Measurements from ENCODE around the gene WDR62.

Gene WDR62

GRCh38 chr19:36092566-36092965 is 37.9 kb downstream of the WDR62 start:
- Histone ChIP-seq H3K9ac (ENCODE audit: low read depth, low read length, poor library complexity, severe bottlenecking) (no peak overlapping the region), H3K4me1 (ENCODE audit: insufficient read depth, low read length, poor library complexity, severe bottlenecking) (no peaks in the 10 kb centered on the region), H3K4me3 (ENCODE audit: low read length, poor library complexity, severe bottlenecking) (no peak overlapping the region), H3K79me2 (ENCODE audit: insufficient read depth, low read length) (no peaks in the 10 kb centered on the region), H3K9me2 (replicated peaks; ENCODE audit: low read depth, low read length) (no peaks in the 10 kb centered on the region), H2AFZ (ENCODE audit: low read length) (no peak overlapping the region), H4K20me1 (ENCODE audit: insufficient read depth, low read length, poor library complexity, severe bottlenecking) (no peaks in the 10 kb centered on the region), H3K36me3 (ENCODE audit: insufficient read depth, low read length) (peaks cover 83% of the 10 kb centered on the region; the same call in 1 of the 2 replicates), H3K4me2 (ENCODE audit: low read depth, low read length, poor library complexity, severe bottlenecking) (no peak overlapping the region), H3K27me3 (ENCODE audit: insufficient read depth, low read length, poor library complexity, severe bottlenecking) (no peaks in the 10 kb centered on the region), H3F3A (ENCODE audit: low read depth) (no peaks in the 10 kb centered on the region), H3K9me3 (ENCODE audit: insufficient read depth, low read depth, low read length) (no peaks in the 10 kb centered on the region)
- TF ChIP-seq EZH2phosphoT487 (IDR thresholded peaks at IDR 0.05; ENCODE audit: borderline replicate concordance): no peak
- TF ChIP-seq CTCF (conservative IDR thresholded peaks at IDR 0.05; ENCODE audit: low read length): no peak

GRCh38 chr19:36093146-36093662 is 38.5 kb downstream of the WDR62 start:
- H3K9ac ChIP-seq (ENCODE audit: low read depth, low read length, poor library complexity, severe bottlenecking): no peak overlapping the region
- no peaks in the 10 kb centered on the region for H3F3A ChIP-seq (ENCODE audit: low read depth)
- H3K4me2 ChIP-seq (ENCODE audit: low read depth, low read length, poor library complexity, severe bottlenecking): no peak overlapping the region
- TF ChIP-seq EZH2phosphoT487 (IDR thresholded peaks at IDR 0.05; ENCODE audit: borderline replicate concordance) (no peak), CTCF (conservative IDR thresholded peaks at IDR 0.05; ENCODE audit: low read length) (no peak)
- no peaks in the 10 kb centered on the region for H3K27me3 ChIP-seq (ENCODE audit: insufficient read depth, low read length, poor library complexity, severe bottlenecking)
- no peaks in the 10 kb centered on the region for H3K79me2 ChIP-seq (ENCODE audit: insufficient read depth, low read length)
- H2AFZ ChIP-seq (ENCODE audit: low read length): no peak overlapping the region
- H4K20me1 ChIP-seq (ENCODE audit: insufficient read depth, low read length, poor library complexity, severe bottlenecking): no peaks in the 10 kb centered on the region
- no peaks in the 10 kb centered on the region for H3K9me2 ChIP-seq (replicated peaks; ENCODE audit: low read depth, low read length)
- H3K9me3 ChIP-seq (ENCODE audit: insufficient read depth, low read depth, low read length): no peaks in the 10 kb centered on the region
- no peaks in the 10 kb centered on the region for H3K4me1 ChIP-seq (ENCODE audit: insufficient read depth, low read length, poor library complexity, severe bottlenecking)
- no peak overlapping the region for H3K4me3 ChIP-seq (ENCODE audit: low read length, poor library complexity, severe bottlenecking)
- H3K36me3 ChIP-seq (ENCODE audit: insufficient read depth, low read length): peaks cover 76% of the 10 kb centered on the region; the same call in 1 of the 2 replicates

- Histone ChIP-seq H2AFZ (ENCODE audit: low read length) (no peak overlapping the region), H3K9ac (ENCODE audit: low read depth, low read length, poor library complexity, severe bottlenecking) (no peak overlapping the region), H3F3A (ENCODE audit: low read depth) (no peaks in the 10 kb centered on the region), H3K79me2 (ENCODE audit: insufficient read depth, low read length) (no peaks in the 10 kb centered on the region), H3K9me3 (ENCODE audit: insufficient read depth, low read depth, low read length) (no peaks in the 10 kb centered on the region), H3K4me2 (ENCODE audit: low read depth, low read length, poor library complexity, severe bottlenecking) (no peak overlapping the region), H3K9me2 (replicated peaks; ENCODE audit: low read depth, low read length) (no peaks in the 10 kb centered on the region), H3K36me3 (ENCODE audit: insufficient read depth, low read length) (peaks cover 73% of the 10 kb centered on the region; the same call in 1 of the 2 replicates), H3K27me3 (ENCODE audit: insufficient read depth, low read length, poor library complexity, severe bottlenecking) (no peaks in the 10 kb centered on the region), H3K4me1 (ENCODE audit: insufficient read depth, low read length, poor library complexity, severe bottlenecking) (no peaks in the 10 kb centered on the region), H3K4me3 (ENCODE audit: low read length, poor library complexity, severe bottlenecking) (no peak overlapping the region), H4K20me1 (ENCODE audit: insufficient read depth, low read length, poor library complexity, severe bottlenecking) (no peaks in the 10 kb centered on the region)
- no peak for TF ChIP-seq CTCF (conservative IDR thresholded peaks at IDR 0.05; ENCODE audit: low read length)
- no peak for TF ChIP-seq EZH2phosphoT487 (IDR thresholded peaks at IDR 0.05; ENCODE audit: borderline replicate concordance)
These were observed 39.0 kb downstream of the WDR62 start for GRCh38 chr19:36093687-36094086.
